Activated CD8-positive, alpha-beta memory T cell treated with anti-CD3 and anti-CD28 coated beads for 24 hours (primary cell): Measurements from ENCODE around the gene TEDC2.
"Not testable (repeated sequence)": the region's sequence is repeated elsewhere in the genome, so short reads cannot be mapped to it uniquely, and the experiment has no call there.

ENCODE experiments used
- DNase-seq: peaks from one replicate; pipeline ENCODE4 v3.0.0-alpha.2; 2020

TEDC2 gene

GRCh38 chr16:2439598-2439997 lies 20.3 kb upstream of the TEDC2 start:
- no peak for DNase-seq

GRCh38 chr16:2441143-2441804 lies 18.6 kb upstream of the TEDC2 start:
- not testable (repeated sequence) for DNase-seq

- DNase-seq: no peak
Measured at GRCh38 chr16:2443555-2443954, 16.4 kb upstream of the TEDC2 start.

GRCh38 chr16:2447920-2448583 lies 11.9 kb upstream of the TEDC2 start:
- DNase-seq: no peak

- DNase-seq: no peak
Measured at GRCh38 chr16:2449118-2449517, 10.8 kb upstream of the TEDC2 start.

- no peak for DNase-seq
Measured at GRCh38 chr16:2450535-2450934, 9.4 kb upstream of the TEDC2 start.

GRCh38 chr16:2450975-2451381 lies 8.9 kb upstream of the TEDC2 start:
- DNase-seq: no peak

- no peak for DNase-seq
Measured at GRCh38 chr16:2451851-2452320, 8.0 kb upstream of the TEDC2 start.

GRCh38 chr16:2452650-2453049 lies 7.3 kb upstream of the TEDC2 start:
- DNase-seq: no peak

- no peak for DNase-seq
Measured at GRCh38 chr16:2455081-2455845, 4.6 kb upstream of the TEDC2 start.

GRCh38 chr16:2456551-2457153 lies 3.3 kb upstream of the TEDC2 start:
- DNase-seq: no peak

- no peak for DNase-seq
Measured at GRCh38 chr16:2457267-2457666, 2.6 kb upstream of the TEDC2 start.

- DNase-seq: no peak
Measured at GRCh38 chr16:2457946-2458345, 2.0 kb upstream of the TEDC2 start.

- DNase-seq: no peak
Measured at GRCh38 chr16:2458887-2459646, 842 bp upstream of the TEDC2 start.

GRCh38 chr16:2460391-2460713 lies 443 bp downstream of the TEDC2 start:
- DNase-seq: no peak

- no peak for DNase-seq
Measured at GRCh38 chr16:2460916-2461315, 1.0 kb downstream of the TEDC2 start.

GRCh38 chr16:2462031-2462866 lies 2.3 kb downstream of the TEDC2 start:
- no peak for DNase-seq

GRCh38 chr16:2464333-2464732 lies 4.4 kb downstream of the TEDC2 start:
- DNase-seq: no peak

GRCh38 chr16:2465653-2466415 lies 5.9 kb downstream of the TEDC2 start:
- DNase-seq: no peak

- no peak for DNase-seq
Measured at GRCh38 chr16:2466667-2467527, 7.0 kb downstream of the TEDC2 start.
